B cell (primary cell): Measurements from ENCODE around the gene GMPR2. TPM values are rescaled to one million over a fixed set of nuclear protein-coding genes. Genes with fewer than 3 reads are reported as not detected.

Experiments used
- ATAC-seq: fragments of 200-7000 bp; cut with Tn5 transposase; one replicate; pipeline ENCODE4 v1.10.0; 2021; ENCODE audit warnings: low read depth, mild to moderate bottlenecking, moderate number of reproducible peaks, moderate library complexity
- CTCF ChIA-PET: fragments of 350-600 bp; sonication (Branson Sonifier 250); formaldehyde crosslinking; loops from one replicate; lab custom pipeline; 2021; ENCODE audit warnings: antibody characterized with exemption, inconsistent platforms; lab: Charles Lee
- POLR2A ChIA-PET: fragments of 350-600 bp; sonication (Branson Sonifier 250); formaldehyde crosslinking; loops from one replicate; lab custom pipeline; 2021; ENCODE audit warnings: antibody characterized with exemption; lab: Charles Lee
- DNase-seq: peaks from one replicate; pipeline ENCODE4 v3.0.0; 2013
- H2AFZ ChIP-seq: 2 replicates; pipeline ENCODE4 v1.6.1; 2012; ENCODE audit warnings: mild to moderate bottlenecking, low read depth, low read length; ENCODE audit not compliant: insufficient read depth, poor library complexity, severe bottlenecking
- H3K27ac ChIP-seq, 2 donors: 1 replicate in 1 of 2; 2 replicates in 1 of 2; pipeline ENCODE4 v1.5.1; 2012 to 2013; ENCODE audit warnings: low read length in 2 of 2, mild to moderate bottlenecking in 2 of 2, moderate library complexity in 1 of 2
- H3K27me3 ChIP-seq, 4 experiments: fragments of 200-600 bp in 1 of 4; sonication (generic) in 1 of 4; replicated peaks in 1 of 4; 1 replicate in 2 of 4; 2 replicates in 2 of 4; pipeline versions ENCODE4 v1.6.1 to v1.7.0; 2013 to 2016; ENCODE audit warnings: low read length in 3 of 4, mild to moderate bottlenecking in 2 of 4, mixed read lengths in 1 of 4, moderate library complexity in 1 of 4; ENCODE audit not compliant: insufficient read depth in 4 of 4, control insufficient read depth in 3 of 4; ENCODE audit errors: control extremely low read depth in 1 of 4
- H3K36me3 ChIP-seq, 2 experiments: replicated peaks in 1 of 2; 1 replicate in 1 of 2; 2 replicates in 1 of 2; pipeline versions ENCODE4 v1.6.1 to v1.7.1; 2013; ENCODE audit warnings: low read length in 1 of 2; ENCODE audit not compliant: insufficient read depth in 2 of 2, control insufficient read depth in 1 of 2; ENCODE audit errors: control extremely low read depth in 1 of 2, extremely low read depth in 1 of 2
- H3K4me1 ChIP-seq, 2 donors: fragments of 200-600 bp in 1 of 2; sonication (generic) in 1 of 2; 1 replicate in 1 of 2; 2 replicates in 1 of 2; pipeline versions ENCODE4 v1.5.1 to v1.6.1; 2013 to 2017; ENCODE audit warnings: low read length in 2 of 2; ENCODE audit not compliant: control insufficient read depth in 2 of 2, insufficient read depth in 2 of 2
- H3K4me2 ChIP-seq: replicated peaks from 2 replicates; pipeline ENCODE3; 2012; ENCODE audit warnings: mild to moderate bottlenecking, low read depth, low read length; ENCODE audit not compliant: poor library complexity, severe bottlenecking
- H3K4me3 ChIP-seq, 5 experiments: fragments of 200-600 bp in 1 of 5; sonication (generic) in 1 of 5; 1 replicate in 3 of 5; 2 replicates in 2 of 5; pipeline versions ENCODE4 v1.5.1 to v1.7.0; 2011 to 2016; ENCODE audit warnings: low read length in 4 of 5, mild to moderate bottlenecking in 4 of 5, low read depth in 2 of 5, control low read depth in 1 of 5, moderate library complexity in 1 of 5; ENCODE audit not compliant: insufficient read depth in 1 of 5; ENCODE audit errors: control extremely low read depth in 1 of 5, extremely low read depth in 1 of 5
- H3K79me2 ChIP-seq: fragments of 200-600 bp; sonication (generic); one replicate; pipeline ENCODE4 v1.6.0; 2016; ENCODE audit warnings: low read length; ENCODE audit not compliant: control insufficient read depth, insufficient read depth
- H3K9ac ChIP-seq: fragments of 200-600 bp; sonication (generic); 2 replicates; pipeline ENCODE4 v1.6.1; 2017; ENCODE audit warnings: mild to moderate bottlenecking, low read length, moderate library complexity
- H3K9me3 ChIP-seq, 3 donors: one replicate each; pipeline versions ENCODE4 v1.6.1 to v1.7.1; 2013; ENCODE audit warnings: low read length in 2 of 3; ENCODE audit not compliant: control insufficient read depth in 2 of 3, insufficient read depth in 1 of 3; ENCODE audit errors: control extremely low read depth in 1 of 3
- H4K20me1 ChIP-seq: 2 replicates; pipeline ENCODE4 v1.6.0; 2012; ENCODE audit warnings: mild to moderate bottlenecking, low read length; ENCODE audit not compliant: insufficient read depth, control insufficient read depth, poor library complexity, severe bottlenecking
- H3K27ac Mint-ChIP-seq: one replicate; pipeline ENCODE4 v1.8.0; 2021; ENCODE audit warnings: mixed read lengths
- H3K27me3 Mint-ChIP-seq: one replicate; pipeline ENCODE4 v1.8.0; 2021; ENCODE audit warnings: mixed read lengths
- H3K4me1 Mint-ChIP-seq: one replicate; pipeline ENCODE4 v1.8.0; 2021; ENCODE audit warnings: mixed read lengths
- H3K4me3 Mint-ChIP-seq: one replicate; pipeline ENCODE4 v1.8.0; 2021; ENCODE audit warnings: mixed read lengths
- H3K9me3 Mint-ChIP-seq: one replicate; pipeline ENCODE4 v1.8.0; 2022; ENCODE audit warnings: mixed read lengths; ENCODE audit not compliant: insufficient read depth
- EZH2 ChIP-seq: IDR thresholded peaks from 2 replicates; pipeline ENCODE4 v1.6.1; 2012; ENCODE audit warnings: borderline replicate concordance, low read depth, mild to moderate bottlenecking, moderate library complexity, low read length; ENCODE audit not compliant: insufficient read depth, poor library complexity, severe bottlenecking
- WGBS: methylation state at CpG from one replicate; pipeline ENCODE4 v1.1.5; 2013; ENCODE audit warnings: missing lambda C conversion rate; ENCODE audit not compliant: insufficient coverage; 5-methylcytosine and 5-hydroxymethylcytosine counted together
- intact Hi-C: fragments of 100-400 bp; cut with micrococcal nuclease; formaldehyde crosslinking; loops from one replicate; pipeline ENCODE4 v1.10.0; 2022
- polyA plus RNA-seq: library from polyadenylated mRNA; depleted of rRNA; stranded (reverse); fragments of >200 nt; gene quantifications from 2 replicates; pipeline ENCODE4 v1.2.3, GENCODE V29; 2012
- total RNA-seq, 2 donors: library from RNA; stranded (reverse); fragments of 120-200 nt in 1 of 2; gene quantifications; 1 replicate in 1 of 2; 2 replicates in 1 of 2; pipeline versions ENCODE4 v1.2.3 to v1.2.4, GENCODE V29; 2013 to 2022
- TF ChIP-seq, protein P1 (sequence below): fragments of 200-600 bp; IDR thresholded peaks from one replicate; pipeline ENCODE4 v1.8.0; 2022; ENCODE audit warnings: antibody characterized with exemption, mild to moderate bottlenecking

GMPR2 gene
- total and polyA plus RNA-seq, 2 donors (not counting 1 experiment from before 2014, with no cell fraction given), result 39.7 to 58.7 TPM

DNA sequence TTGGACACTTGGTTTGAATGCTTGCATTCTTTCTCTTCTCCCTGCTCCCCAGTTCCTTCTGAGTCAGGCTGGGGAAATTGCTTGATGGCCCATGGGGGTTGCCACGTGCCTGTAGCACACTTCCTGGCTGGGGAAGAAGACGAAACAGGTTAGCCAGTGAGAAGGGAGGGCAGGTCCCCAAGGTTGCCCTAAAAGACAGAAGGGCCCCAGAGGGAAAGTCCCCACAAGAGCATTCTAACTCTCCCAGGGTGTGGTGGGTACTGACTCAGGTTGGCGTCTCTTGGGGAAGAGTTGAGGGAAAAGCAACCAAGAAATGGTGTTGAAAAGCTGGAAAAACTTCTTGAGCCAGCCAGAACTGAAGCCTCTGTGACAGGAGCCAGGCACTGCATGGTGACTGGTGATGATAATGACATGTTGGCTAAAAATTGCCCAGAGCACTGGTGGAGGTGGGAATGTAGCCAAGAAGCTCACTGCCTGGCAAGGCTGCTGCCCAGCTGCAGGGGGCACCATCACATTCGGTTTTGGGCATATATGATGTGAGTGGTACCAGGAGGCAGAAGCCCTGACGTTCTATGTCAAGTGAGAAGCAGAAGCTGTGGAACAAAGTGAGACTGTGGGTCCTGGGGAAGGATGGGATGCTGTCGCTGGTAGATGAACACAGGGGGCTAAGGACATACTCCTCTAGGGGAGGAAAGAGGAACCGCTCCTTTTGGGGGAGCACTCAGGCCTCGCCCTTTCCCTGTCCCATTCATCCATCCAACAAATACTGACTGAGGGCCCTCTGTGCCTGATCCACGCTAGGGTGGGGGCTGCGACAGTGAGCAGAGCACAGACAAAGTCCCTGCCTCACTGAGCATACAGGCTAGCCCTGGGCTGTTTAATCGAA, 46.8 kb downstream of the GMPR2 start:
- TF ChIP-seq EZH2, result no peak
- TF ChIP-seq, protein P1, sequence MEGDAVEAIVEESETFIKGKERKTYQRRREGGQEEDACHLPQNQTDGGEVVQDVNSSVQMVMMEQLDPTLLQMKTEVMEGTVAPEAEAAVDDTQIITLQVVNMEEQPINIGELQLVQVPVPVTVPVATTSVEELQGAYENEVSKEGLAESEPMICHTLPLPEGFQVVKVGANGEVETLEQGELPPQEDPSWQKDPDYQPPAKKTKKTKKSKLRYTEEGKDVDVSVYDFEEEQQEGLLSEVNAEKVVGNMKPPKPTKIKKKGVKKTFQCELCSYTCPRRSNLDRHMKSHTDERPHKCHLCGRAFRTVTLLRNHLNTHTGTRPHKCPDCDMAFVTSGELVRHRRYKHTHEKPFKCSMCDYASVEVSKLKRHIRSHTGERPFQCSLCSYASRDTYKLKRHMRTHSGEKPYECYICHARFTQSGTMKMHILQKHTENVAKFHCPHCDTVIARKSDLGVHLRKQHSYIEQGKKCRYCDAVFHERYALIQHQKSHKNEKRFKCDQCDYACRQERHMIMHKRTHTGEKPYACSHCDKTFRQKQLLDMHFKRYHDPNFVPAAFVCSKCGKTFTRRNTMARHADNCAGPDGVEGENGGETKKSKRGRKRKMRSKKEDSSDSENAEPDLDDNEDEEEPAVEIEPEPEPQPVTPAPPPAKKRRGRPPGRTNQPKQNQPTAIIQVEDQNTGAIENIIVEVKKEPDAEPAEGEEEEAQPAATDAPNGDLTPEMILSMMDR, result peak; percentile 53
- H3K9ac ChIP-seq, result peak overlapping the region; percentile 7
- Mint-ChIP-seq H3K4me1 (peaks cover 66% of the 10 kb centered on the region), H3K9me3 (no peaks in the 10 kb centered on the region), H3K27me3 (no peaks in the 10 kb centered on the region), H3K27ac (peak overlapping the region; percentile 93), H3K4me3 (peak overlapping the region; percentile 75)
- peaks cover 44% of the 10 kb centered on the region for H3K79me2 ChIP-seq
- peak overlapping the region in 1 of 5 experiments; percentile 10 for H3K4me3 ChIP-seq
- ChIA-PET POLR2A (interaction anchor here (0.5 to 2.0 kb wide), 2 partner anchors 9 to 117 kb away, joined by 4 to 8 read pairs; partner anchors contain the start of gene RABGGTA), CTCF (interaction anchor here (0.7 to 7.1 kb wide), 14 partner anchors 9 to 153 kb away, joined by 3 to 93 read pairs (median 8); partner anchors contain the start of genes CIDEB, DHRS1, MDP1 and NOP9)
- WGBS, result 49% methylated on average over 7 of the region's 11 CpGs
- peak overlapping the region; percentile 65 to 80 for H3K27ac ChIP-seq
- H3K36me3 ChIP-seq, result no peaks in the 10 kb centered on the region
- intact Hi-C loops, result loop anchor here (1.0 to 10.0 kb wide), 4 partner anchors 8 to 135 kb away; partner anchors contain the start of genes EMC9, PSME2, RABGGTA and RNF31
- no peaks in the 10 kb centered on the region for H4K20me1 ChIP-seq
- peaks cover 38 to 60% of the 10 kb centered on the region in 2 donors for H3K4me1 ChIP-seq
- H2AFZ ChIP-seq, result peak overlapping the region; percentile 44
- DNase-seq (peak; percentile 87), ATAC-seq (peak; percentile 90)
- H3K9me3 ChIP-seq, result peaks cover 0 to 10% (median 0%) of the 10 kb centered on the region in 3 donors
- peak overlapping the region; percentile 50 for H3K4me2 ChIP-seq
- H3K27me3 ChIP-seq, result no peaks in the 10 kb centered on the region
